ENCODE data around the gene RAB44.
"Not testable (repeated sequence)": the region's sequence is repeated elsewhere in the genome, so short reads cannot be mapped to it uniquely, and the experiment has no call there.

RAB44 gene

GRCh38 chr6:36714511-36714910 is 16.9 kb downstream of the RAB44 start:
- no peak for DNase-seq

DNA sequence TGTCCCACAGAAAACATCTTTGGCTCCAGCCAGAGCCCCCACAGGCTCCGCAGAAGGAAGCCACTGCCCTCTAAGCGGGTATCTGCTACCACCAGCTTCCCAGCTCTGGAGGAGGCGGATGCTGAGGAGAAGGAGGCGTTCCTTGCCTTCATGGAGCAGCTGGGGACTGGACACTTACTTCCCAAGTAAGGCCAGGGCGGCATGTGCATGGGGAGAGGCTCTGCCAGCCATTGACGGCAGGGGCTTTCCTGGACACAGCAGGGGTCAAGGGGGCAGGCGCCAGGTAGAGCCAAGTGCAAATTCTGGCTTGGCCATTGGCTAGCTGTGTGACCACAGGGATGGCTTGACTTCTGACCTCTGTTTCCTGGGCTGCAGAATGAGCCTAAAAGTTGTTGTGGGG is 17.8 kb downstream of the RAB44 start:
- no peak for DNase-seq

DNA sequence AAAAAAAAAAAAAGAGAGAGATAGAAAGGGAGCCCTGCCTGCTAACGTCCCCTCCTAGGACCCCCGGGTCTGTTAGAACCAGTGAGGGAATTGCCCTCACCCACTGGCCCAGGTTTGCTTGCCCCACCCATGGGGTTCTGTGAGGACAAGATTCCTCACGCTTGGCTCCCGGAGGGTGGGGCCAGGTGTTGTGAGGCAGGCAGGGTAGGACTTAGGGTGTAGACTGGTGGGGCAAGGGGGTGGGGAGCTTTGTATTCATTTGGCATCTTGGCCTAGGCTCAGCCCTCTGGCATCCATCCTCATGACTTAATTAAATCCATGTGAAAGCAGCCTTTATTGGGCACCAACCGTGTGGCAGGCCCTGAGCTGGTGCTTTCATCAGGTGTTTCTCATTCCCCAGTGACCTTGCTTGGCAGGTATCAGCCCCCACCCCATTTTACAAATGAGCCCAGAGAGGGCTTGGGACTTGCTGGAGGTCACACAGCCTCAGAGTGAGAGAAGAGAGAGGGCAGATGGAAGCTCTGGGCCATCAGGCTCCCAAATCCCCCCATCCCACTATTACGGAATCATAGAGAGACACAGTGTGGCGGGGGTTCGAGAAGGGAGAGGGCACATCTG is 19.0 kb downstream of the RAB44 start:
- no peak for DNase-seq

GRCh38 chr6:36717231-36717825 is 19.7 kb downstream of the RAB44 start:
- no peak for DNase-seq

GRCh38 chr6:36717871-36718540 is 20.4 kb downstream of the RAB44 start:
- no peak for DNase-seq

GRCh38 chr6:36718560-36718959 is 20.9 kb downstream of the RAB44 start:
- DNase-seq = no peak

- DNase-seq = no peak
Measured at GRCh38 chr6:36719126-36719525, 21.5 kb downstream of the RAB44 start.

DNA sequence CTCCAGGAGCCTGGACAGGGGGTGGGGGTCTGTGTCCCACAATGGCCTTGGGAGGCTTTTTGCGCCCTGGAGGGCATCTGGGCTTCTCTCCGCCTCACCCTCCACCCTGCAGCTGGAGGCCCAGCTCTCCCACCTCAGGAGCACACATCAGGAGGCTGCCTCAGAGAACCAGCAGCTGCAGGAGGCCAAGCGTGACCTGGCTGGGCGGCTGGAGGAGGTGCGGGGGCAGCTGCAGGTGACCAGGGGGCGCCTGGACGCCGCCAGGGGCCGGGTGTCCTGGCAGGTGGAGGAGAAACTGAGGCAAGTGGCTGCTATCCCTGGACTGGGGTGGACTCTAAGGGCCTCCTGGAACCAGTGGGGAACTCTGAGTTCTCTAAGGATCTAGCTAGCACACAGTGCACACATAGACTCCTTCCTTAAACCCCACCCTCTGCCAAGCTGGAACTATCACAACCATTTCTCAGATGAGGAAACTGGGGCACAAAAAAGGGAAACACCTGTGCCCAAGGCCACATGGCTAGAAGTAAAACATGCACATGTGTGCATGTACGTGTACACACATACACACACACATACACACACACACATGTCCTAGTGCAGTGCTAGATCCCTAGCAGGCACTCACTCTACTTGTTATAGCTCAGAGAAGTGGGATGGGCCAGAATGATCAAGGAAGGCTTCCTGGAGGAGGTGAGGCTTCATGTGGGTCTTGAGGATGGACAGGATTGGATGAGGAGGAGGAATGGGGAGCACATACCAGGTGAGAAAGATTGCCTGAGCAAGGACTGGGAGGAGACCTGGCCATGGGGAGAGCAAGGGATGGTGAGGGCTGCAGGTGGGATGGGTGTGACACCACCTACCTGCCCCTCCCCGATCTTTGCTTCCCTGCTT is 22.9 kb downstream of the RAB44 start:
- peak; percentile 64 for DNase-seq

DNA sequence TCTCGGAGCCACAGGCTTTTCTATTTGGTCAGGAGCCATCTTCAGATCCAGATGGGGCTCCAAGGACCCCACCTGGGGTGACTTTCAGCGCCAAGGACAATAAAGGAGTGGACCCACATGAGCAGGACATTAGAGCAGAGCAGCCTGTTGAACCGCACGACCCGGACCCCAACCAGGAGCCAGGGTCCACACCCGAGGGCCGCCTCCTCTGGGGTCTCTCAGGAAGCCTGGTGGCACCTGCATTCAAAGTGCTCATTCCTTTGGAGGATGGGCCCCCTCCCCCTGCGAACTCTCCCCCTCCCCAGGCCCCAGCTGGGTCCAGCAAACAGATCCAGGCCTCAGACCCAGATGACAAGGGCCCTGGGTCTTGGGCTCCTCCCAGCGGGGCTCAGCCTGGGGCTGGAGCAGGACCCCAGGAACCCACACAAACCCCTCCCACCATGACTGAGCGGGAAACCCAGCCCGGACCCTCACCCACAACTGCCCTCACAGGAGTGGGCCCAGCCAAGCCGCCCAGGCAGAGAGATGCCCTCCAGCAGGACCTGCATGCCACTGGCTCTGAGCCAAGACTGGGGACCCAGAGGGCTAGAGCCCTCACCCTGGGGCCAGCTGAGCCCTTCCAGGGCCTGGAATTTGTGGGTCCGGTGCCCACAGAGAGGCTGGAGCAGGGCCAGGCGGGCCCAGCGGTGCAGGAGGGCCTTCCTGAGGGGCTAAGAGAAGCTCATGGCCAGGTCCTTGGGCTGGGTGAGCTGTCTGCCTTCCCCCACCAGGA is 23.9 kb downstream of the RAB44 start:
- no peak for DNase-seq

DNA sequence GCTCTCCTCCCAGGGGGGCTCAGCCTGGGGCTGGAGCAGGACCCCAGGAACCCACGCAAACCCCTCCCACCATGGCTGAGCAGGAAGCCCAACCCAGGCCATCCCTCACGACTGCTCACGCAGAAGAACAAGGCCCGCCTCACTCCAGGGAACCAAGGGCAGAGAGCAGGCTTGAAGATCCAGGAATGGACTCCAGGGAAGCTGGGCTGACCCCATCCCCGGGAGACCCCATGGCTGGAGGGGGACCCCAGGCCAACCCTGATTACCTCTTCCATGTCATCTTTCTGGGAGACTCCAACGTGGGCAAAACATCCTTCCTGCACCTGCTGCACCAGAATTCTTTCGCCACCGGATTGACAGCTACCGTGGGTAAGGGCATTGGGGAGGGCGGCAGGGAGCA is 24.7 kb downstream of the RAB44 start:
- no peak for DNase-seq

- DNase-seq = no peak
Measured at GRCh38 chr6:36722879-36723278, 25.3 kb downstream of the RAB44 start.

GRCh38 chr6:36723992-36724391 is 26.4 kb downstream of the RAB44 start:
- DNase-seq = not testable (repeated sequence)

DNA sequence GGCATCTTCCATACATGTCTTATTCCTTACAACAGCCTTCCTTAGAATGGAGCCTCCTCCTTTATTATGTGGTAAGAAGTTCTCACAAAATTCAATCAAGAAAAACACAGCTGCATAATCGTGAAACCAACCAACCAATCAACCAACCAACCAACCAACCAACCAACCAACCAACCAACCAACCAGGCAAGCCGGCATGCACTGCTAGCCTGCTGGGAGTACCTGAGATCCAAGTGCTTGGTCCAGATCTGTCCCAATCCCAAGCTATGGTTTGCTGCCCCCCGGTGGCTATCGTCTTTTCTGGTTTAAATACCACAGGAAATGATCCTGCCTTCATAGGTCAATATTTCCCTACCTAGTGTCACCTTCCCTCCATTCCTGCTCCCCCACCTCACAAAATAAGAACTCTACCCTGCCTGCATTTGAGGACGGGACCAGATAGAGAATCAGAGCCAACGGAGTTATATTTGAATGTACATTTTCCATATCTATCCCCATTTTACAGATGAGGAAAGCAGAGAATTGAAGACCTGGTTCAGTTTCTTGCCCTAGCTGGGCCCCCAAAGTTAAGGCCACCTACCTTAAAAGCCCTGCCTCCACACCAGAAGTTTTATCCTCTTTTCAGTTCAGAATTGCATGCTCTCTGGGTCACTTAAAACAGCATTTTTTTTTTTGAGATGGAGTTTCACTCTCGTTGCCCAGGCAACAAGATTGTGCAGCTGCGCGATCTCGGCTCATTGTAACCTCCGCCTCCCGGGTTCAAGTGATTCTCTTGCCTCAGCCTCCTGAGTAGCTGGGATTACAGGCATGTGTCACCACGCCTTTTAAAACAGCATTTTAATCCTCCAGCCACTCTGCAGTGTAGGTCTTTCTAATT is 27.1 kb downstream of the RAB44 start:
- peak; percentile 70 for DNase-seq

- DNase-seq = no peak
Measured at GRCh38 chr6:36725581-36725980, 28.0 kb downstream of the RAB44 start.

DNA sequence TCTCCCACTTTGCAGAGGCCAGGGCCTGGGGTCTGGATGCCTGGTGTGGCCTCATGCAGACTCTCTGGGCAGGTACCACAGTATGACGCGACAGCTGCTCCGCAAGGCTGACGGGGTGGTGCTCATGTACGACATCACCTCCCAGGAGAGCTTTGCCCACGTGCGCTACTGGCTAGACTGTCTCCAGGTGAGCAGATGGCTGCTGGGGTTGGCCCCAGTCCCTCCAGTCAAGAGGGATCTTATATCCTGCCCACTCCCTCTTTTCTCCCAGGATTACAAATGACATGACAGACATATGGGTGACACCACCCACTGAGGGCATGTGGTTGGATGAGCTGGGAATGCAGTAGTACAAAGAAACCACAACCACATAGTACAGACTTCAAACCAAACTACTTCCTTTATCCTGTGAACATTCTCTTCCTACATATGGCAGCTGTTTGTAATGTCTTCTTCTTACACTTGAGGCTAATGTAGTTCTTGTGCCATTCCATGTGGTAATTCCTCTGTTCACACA is 29.9 kb downstream of the RAB44 start:
- DNase-seq = peak; percentile 81

DNA sequence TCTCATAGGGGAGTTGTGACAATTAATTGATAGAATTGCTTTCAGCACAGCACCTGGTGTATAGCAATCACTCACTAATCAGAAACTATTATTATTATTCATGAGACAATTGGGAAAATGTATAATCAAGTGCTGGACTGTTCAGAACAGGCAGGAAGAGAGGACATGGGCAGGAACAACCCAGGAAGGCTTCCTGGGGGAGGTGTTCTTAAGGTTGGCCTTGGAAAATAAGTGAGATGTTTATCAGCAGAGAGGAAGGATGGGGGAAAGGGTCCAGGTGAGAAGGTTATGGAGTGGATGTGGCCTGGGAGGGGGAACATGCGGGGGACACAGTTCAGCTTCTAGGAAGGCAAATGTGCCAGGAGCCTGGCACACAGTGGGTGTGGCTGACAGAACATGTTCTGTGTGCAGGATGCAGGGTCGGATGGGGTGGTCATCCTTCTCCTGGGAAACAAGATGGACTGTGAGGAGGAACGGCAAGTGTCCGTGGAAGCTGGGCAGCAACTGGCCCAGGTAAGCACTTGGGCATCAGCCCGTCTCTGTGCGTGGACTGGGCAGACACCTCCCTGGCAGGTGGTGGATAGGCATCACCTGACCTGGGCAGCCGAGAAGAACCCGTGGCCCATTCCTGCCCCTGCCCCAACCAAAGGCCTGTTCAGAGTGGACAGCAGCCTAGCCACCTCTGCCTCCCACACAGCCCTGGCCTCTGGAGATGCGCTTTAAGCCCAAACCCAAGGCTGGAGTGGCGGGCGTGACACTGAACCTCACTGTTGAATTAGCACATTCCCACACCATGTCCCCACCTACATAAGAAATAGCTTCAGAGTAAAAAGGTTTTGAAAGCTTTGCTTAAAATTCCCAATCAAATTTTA is 30.9 kb downstream of the RAB44 start:
- DNase-seq = no peak

- DNase-seq = no peak
Measured at GRCh38 chr6:36729161-36729524, 31.5 kb downstream of the RAB44 start.

GRCh38 chr6:36730424-36731380 is 33.1 kb downstream of the RAB44 start:
- DNase-seq = no peak

GRCh38 chr6:36731622-36732310 is 34.1 kb downstream of the RAB44 start:
- no peak for DNase-seq

Data from NCI-H510A (cell line).